H7 (cell line): ENCODE results near the gene ROCK2. TPM values are rescaled to one million over a fixed set of nuclear protein-coding genes. Genes with fewer than 3 reads are reported as not detected.

Source experiments
- DNase-seq: peaks from one replicate; pipeline ENCODE4 v3.0.0; 2012
- H3K27me3 ChIP-seq: 2 replicates; pipeline ENCODE4 v1.6.0; 2011; ENCODE audit warnings: mild to moderate bottlenecking, low read length; ENCODE audit not compliant: control insufficient read depth, insufficient read depth
- H3K36me3 ChIP-seq: replicated peaks from 2 replicates; pipeline ENCODE4 v1.5.1; 2011; ENCODE audit warnings: low read length; ENCODE audit not compliant: control insufficient read depth, insufficient read depth
- H3K4me3 ChIP-seq: 2 replicates; pipeline ENCODE4 v1.5.1; 2011; ENCODE audit warnings: low read depth, mild to moderate bottlenecking, control low read depth, low read length, moderate library complexity; ENCODE audit not compliant: insufficient read depth
- total RNA-seq: library from RNA; depleted of rRNA; stranded (reverse); fragments of >200 nt; shearing (Covaris generic); gene quantifications from 2 replicates; pipeline ENCODE4 v1.2.3, GENCODE V29; 2014; rRNA removed

The ROCK2 gene
- total RNA-seq, 1 experiment from 2014 or later, result 12.6 TPM

- Histone ChIP-seq H3K27me3 (no peaks in the 10 kb centered on the region), H3K4me3 (no peak overlapping the region), H3K36me3 (no peaks in the 10 kb centered on the region)
- DNase-seq, result no peak
These were observed 203.1 kb downstream of the ROCK2 start for GRCh38 chr2:11141319-11141718.

GRCh38 chr2:11140492-11140891 is 203.9 kb downstream of the ROCK2 start:
- no peak overlapping the region for H3K4me3 ChIP-seq
- no peaks in the 10 kb centered on the region for H3K27me3 ChIP-seq
- DNase-seq, result no peak
- no peaks in the 10 kb centered on the region for H3K36me3 ChIP-seq

- Histone ChIP-seq H3K4me3 (no peak overlapping the region), H3K36me3 (no peaks in the 10 kb centered on the region), H3K27me3 (no peaks in the 10 kb centered on the region; the same call in 1 of the 2 replicates)
- DNase-seq, result no peak
These were observed 210.1 kb downstream of the ROCK2 start for GRCh38 chr2:11134349-11134748.

GRCh38 chr2:11133936-11134320 is 210.5 kb downstream of the ROCK2 start:
- DNase-seq, result peak; percentile 26
- H3K36me3 ChIP-seq, result no peaks in the 10 kb centered on the region
- H3K27me3 ChIP-seq, result no peaks in the 10 kb centered on the region; the same call in 1 of the 2 replicates
- peak overlapping the region; percentile 44; the same call in 1 of the 2 replicates for H3K4me3 ChIP-seq

GRCh38 chr2:11133238-11133935 is 211.0 kb downstream of the ROCK2 start:
- Histone ChIP-seq H3K27me3 (no peaks in the 10 kb centered on the region; the same call in 1 of the 2 replicates), H3K4me3 (peak overlapping the region; percentile 44), H3K36me3 (no peaks in the 10 kb centered on the region)
- DNase-seq, result peak; percentile 77

- DNase-seq, result no peak
- H3K4me3 ChIP-seq, result no peak overlapping the region; the same call in 1 of the 2 replicates
- no peaks in the 10 kb centered on the region; the same call in 1 of the 2 replicates for H3K27me3 ChIP-seq
These were observed 212.3 kb downstream of the ROCK2 start for GRCh38 chr2:11132036-11132671.

GRCh38 chr2:11131166-11131920 is 213.1 kb downstream of the ROCK2 start:
- Histone ChIP-seq H3K4me3 (no peak overlapping the region), H3K36me3 (no peaks in the 10 kb centered on the region), H3K27me3 (no peaks in the 10 kb centered on the region; the same call in 1 of the 2 replicates)
- no peak for DNase-seq

More at GRCh38 chr2:11132036-11132671, 212.3 kb downstream of the ROCK2 start:
- H3K36me3 ChIP-seq, result no peaks in the 10 kb centered on the region

Other genes with a start within 250 kb of the ROCK2 start
- gene SLC66A3, start 189.2 kb downstream of the ROCK2 start, total RNA-seq, result 16.1 and 21.1 TPM in 2 replicates
- gene E2F6, start 121.5 kb upstream of the ROCK2 start, total RNA-seq, result 23.2 and 25.0 TPM in 2 replicates
- gene GREB1, start 189.4 kb upstream of the ROCK2 start, total RNA-seq, result 16.9 and 17.3 TPM in 2 replicates